PC-9 (cell line): ENCODE data around the gene HNRNPF.

Experiments used
- EZH2 ChIP-seq: fragments of 200-600 bp; sonication (generic); IDR thresholded peaks from 2 replicates; pipeline ENCODE4 v1.8.0; 2017; ENCODE audit warnings: antibody characterized with exemption, low read depth
- TF ChIP-seq, protein P1 (sequence below): fragments of 200-600 bp; sonication (generic); conservative IDR thresholded peaks from 2 replicates; pipeline ENCODE4 v1.6.1; 2017; ENCODE audit warnings: mixed run types, antibody characterized with exemption, mild to moderate bottlenecking, moderate library complexity

DNA sequence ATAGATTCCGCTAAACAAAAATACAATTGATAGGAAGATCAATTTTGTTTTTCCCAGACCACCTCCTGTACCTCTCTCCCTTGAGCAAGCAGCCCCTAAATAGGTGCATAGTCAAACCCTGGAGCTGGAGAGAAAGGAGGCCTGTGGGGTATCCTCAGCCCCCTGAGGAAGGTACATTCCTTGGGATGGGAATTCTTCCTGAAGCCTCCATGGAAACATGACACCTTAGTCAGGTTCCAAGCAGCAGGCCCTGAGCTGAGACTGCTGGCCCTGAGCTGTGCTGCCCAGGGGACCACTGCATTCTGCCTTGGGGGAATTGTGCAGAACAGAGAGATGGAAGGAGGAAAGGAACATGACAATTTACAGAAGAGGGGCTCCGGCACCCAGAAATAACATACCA is 7.4 kb downstream of the HNRNPF start:
- TF ChIP-seq, protein P1, sequence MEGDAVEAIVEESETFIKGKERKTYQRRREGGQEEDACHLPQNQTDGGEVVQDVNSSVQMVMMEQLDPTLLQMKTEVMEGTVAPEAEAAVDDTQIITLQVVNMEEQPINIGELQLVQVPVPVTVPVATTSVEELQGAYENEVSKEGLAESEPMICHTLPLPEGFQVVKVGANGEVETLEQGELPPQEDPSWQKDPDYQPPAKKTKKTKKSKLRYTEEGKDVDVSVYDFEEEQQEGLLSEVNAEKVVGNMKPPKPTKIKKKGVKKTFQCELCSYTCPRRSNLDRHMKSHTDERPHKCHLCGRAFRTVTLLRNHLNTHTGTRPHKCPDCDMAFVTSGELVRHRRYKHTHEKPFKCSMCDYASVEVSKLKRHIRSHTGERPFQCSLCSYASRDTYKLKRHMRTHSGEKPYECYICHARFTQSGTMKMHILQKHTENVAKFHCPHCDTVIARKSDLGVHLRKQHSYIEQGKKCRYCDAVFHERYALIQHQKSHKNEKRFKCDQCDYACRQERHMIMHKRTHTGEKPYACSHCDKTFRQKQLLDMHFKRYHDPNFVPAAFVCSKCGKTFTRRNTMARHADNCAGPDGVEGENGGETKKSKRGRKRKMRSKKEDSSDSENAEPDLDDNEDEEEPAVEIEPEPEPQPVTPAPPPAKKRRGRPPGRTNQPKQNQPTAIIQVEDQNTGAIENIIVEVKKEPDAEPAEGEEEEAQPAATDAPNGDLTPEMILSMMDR: no peak
- TF ChIP-seq EZH2: no peak
